NCI-H748 (cell line): ENCODE measurements around the gene NOM1.

Experiments
- DNase-seq: peaks from one replicate; lab custom pipeline; 2025; ENCODE audit not compliant: unreplicated experiment; lab: John Stamatoyannopoulos, UW

NOM1 gene

DNA sequence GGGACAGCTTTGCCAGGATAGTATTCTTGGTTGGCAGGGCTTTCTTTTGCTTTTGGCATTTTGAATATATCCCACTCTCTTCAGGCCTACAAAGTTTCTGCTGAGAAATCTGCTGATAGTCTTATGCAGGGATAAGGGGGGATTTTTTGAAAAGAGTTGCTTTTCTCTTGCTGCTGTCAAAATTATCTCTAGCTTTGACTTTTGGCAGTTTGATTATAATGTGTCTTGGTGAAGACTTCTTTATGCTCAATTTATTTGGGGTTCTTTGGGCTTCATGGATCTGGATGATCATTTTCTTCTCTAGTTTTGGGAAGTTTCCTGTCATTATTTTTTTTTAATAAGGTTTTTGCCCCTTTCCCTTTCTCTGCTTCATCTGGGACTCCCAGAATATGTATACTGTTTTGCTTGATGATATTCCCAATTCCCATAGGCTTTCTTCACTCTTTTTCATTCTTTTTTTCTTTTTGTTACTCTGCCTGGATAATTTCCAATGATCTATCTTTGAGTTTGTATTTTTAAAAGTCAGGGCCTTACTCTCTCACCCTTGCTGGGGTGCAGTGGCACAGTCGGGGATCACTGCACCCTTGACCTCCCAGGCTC, 29.6 kb downstream of the NOM1 start:
- no peak for DNase-seq

GRCh38 chr7:156979711-156980110, 30.2 kb downstream of the NOM1 start:
- DNase-seq: no peak

DNA sequence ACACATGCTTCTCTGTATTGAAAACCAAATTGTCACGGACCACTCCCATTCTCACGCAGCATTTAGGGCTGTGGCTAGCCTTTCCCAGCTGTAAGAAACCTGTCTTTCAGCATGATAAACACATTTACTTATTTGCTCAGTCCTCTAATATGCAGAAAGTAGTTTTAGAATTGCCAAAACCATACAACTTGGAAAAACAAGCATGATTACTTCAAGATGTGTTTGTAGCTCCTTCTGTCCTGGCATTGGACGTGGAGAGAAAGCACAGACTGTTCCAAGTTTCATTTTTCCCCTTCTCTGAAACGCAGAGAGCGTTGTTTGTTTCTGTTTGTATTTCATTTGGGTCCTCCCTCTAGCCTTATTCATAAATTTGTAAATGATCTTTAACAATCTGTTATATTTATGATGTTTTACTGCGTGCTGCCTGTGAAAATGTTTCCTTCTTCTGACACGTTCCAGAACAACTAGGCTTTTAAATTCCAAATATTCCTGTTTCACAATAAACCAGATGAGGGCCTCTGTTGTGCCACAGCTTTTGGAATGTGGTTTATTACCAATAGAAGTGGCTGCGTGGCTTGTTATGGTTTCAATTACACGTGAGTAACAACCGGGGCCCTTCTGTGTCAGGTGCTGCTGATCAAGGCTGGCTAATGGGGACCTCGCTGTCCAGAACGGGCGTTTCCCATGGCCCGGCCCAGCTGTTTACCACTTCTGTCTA, 34.8 kb downstream of the NOM1 start:
- no peak for DNase-seq

GRCh38 chr7:156985101-156985992, 35.8 kb downstream of the NOM1 start:
- no peak for DNase-seq

GRCh38 chr7:156986378-156986777, 36.9 kb downstream of the NOM1 start:
- DNase-seq: no peak

DNA sequence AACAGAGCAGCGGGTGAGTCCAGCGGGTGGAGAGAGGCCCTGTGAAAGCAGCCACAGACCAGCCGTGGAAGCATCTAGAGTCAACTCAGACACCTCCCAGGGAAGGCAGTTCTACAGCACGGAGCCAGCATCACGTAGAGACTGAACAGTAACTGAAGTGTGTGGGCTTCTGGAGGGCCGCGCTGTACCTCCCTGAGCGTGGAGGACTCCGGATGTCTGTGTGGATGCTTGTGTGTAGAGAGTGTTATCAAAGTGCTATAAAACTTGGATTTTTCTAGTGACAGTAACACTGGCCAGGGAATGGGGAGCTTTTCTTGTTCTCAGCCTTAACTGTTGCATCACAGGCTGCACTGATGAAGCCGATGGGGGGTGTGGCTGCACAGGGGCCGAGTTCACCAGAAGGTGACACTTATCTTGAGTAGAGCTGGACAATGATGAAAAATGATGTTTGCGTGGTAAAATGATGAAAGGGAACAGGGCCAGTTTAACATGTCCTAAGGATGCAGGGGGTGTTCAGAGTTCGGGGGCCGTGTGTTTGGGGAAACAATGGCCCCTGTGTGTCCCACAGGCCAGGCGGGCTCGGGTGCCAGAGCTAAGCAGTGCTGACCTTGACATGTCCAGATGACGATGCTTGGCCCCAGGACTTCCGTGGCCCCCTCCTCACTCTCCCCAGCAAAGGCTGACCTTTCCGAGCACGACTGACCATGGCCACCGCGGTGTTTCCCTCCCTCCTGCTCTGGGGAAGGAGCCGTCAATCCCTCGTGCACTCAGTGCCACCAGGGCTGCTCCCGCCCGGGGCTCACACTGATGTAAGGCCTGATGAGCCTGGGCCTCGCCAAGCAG, 39.1 kb downstream of the NOM1 start:
- DNase-seq: no peak

DNA sequence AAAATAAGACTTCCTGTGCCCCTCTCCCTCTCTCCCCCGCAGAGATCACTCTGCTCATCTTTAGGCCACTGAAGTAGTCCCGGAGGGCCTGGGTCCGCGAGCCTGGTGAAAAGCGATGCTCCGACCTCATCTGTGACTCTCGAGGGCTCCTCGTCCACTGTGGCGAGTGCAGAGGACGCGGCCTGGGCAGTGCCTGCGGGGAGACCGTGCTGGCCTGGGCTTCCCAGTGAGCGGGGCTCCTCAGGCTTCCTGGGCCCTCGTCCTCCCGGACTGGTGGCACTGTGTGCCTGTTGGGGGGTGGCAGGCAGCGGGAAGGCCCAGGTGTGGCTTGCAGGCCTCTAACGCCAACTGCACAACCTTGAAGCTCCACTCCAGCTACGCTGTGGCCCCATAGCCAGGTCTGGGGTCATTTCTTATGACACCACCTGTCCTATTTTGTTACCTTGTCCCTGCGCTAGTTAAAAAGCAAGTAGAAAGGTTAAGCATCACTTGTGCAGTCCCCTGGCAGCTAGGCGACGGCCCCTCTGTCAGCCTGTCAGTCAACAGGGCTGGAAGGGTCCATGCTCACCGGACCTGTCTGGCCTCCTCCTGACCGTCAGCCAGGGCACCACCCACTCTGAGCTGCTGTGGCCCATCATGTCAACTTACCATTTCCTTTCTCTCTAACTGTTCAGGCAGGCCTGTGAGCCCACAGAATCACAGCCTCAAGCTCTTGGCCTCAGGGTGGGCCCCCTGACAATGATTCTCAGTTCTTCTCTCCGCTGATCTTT, 40.4 kb downstream of the NOM1 start:
- DNase-seq: no peak

GRCh38 chr7:156993021-156993924, 43.8 kb downstream of the NOM1 start:
- peak; percentile 46 for DNase-seq

DNA sequence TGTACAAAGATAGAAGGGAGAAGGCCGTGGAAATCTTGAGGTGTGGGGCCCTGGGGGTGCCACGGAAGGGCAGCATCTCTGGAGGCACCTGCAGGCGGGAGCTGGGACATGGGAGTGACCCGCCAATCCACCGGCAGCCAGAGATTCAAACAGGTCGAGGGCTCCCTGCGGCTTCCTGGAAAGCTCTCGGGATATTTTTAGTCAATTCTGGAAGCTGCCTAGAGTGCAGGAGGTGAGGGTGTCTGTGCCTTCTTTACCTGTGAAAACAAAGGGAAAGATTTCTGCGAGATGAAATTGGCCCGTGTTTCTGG, 44.4 kb downstream of the NOM1 start:
- no peak for DNase-seq

GRCh38 chr7:156994417-156994816, 44.9 kb downstream of the NOM1 start:
- DNase-seq: no peak

- peak; percentile 46 for DNase-seq
These were observed 49.8 kb downstream of the NOM1 start for GRCh38 chr7:156998988-156999957.

DNA sequence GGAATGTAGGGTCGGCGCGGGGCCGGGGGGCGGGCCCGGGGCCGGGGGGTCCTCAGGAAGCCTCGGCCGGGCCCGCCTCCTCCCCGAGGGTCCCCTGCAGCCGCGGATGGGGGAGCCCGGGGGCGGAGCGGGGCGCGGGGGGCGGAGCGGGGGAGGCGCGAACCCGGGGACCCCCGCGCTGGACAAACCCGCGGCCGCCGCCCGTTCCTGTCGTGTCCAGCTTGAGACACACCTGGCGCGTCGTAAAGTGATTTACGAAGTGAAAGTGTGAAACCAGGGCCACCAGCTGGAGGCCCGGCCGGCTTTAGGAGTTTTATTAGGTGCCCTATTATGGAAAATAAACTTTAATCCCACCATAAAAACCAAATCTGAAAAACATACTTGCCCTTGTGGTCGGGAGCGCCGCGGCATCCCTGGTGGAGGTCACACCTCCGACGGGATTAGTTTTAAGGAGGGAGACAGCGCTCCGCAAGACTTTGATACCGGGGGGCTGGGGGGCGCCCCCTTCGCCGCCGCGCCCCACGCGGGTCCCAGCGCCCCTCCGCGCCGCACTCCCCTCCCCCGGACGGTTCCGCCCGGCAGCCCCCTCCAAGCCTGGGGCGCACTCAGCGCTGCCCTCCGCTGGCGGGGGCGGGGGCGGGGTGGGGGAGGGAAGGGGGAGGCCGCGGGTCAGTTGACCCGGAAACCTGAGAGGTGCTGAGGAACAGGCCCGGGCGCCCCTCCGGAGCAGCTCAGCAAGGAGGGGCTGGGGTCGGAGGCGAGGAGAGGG, 50.6 kb downstream of the NOM1 start:
- DNase-seq: peak; percentile 46

DNA sequence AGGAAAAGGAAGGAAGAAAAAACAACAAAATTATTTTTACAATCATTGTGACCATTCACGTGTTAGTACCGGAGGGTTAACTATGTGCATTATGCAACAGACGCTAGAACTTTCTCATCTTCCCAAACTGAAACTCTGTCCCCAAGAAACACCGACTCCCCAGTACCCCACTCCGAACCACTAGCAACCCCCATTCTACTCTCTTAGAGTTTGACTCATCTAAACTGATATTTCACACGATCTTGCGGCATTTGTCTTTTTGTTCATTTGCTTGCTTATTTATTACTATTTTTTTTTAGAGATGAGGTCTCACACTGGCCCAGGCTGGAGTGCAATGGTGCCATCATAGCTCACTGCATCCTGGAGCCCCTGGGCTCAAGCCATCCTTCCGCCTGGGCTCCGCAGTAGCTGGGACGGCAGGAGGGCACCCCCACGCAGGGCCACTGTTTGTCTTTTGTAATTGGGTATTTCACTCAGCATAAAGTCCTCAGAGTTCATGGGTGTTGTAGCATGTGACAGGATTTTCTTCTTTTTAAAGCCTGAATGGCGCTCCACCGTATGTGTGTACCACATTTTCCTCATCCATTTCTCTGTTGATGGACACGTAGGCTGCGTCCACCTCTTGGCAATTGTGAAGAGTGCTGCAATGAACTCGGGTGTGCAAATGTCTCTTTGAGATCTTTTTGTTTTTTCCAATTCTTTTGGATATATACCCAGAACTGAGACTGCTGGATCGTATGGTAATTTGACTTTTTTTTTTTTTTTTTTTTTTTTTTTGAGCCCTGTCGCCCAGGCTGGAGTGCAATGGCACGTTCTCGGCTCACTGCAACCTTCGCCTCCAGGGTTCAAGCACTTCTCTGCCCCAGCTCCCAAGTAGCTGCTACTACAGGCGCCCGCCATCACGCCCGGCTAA, 51.5 kb downstream of the NOM1 start:
- no peak for DNase-seq

DNA sequence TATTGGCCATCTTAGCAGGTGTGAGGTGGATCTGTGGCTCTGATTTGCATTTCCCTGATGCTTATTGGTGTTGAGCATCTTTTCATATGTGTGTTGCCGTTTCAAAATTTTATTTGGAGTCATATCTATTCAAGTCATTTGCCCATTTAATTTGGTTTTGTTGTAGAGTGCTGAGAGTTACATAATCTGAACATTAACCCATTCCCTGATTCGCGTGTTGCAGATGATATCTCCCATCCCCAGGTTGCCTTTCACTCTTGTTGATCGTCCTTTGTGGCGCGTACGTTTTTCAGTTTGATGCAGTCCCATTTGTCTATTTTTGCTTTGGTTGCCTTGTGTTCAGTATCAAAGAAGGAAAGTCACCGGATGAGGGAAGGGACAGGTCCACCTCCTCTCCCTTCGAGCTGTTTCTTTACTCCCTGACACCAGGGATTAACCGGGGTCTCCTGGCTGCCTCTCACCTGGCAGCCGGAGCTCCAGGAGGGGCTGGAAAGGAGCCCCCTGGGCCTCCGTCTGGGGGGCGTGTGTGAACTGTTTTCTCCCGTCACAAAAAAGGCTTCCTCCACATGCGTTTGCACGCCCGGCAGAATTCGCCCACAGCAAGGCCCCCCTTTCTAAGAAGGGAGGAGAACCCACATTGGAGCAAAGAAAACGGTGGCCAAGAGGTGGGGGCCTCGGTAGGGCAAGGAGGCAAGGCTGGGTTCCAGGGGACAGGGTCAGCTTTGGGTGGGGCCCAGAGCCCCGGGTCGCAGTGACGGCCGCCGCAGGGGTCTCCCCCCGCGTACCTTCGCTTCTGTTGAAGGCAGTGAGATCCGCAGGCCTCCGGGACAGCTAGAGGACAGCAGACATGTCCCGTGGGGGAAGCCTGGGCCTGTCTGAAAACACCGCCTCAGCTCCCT, 52.7 kb downstream of the NOM1 start:
- no peak for DNase-seq

GRCh38 chr7:157002819-157003421, 53.4 kb downstream of the NOM1 start:
- no peak for DNase-seq
